Colonic mucosa (tissue), 4 donors: ENCODE data around the gene MCRIP2. TPM values are rescaled to one million over a fixed set of nuclear protein-coding genes. Genes with fewer than 3 reads are reported as not detected.

Experiments
- DNase-seq: peaks from one replicate; pipeline ENCODE4 v3.0.0-alpha.2; 2020
- H3K27ac ChIP-seq: fragments of 200-600 bp; one replicate; pipeline ENCODE4 v1.8.0; 2021
- H3K27me3 ChIP-seq: fragments of 200-600 bp; one replicate; pipeline ENCODE4 v1.8.0; 2021
- H3K36me3 ChIP-seq: fragments of 200-600 bp; one replicate; pipeline ENCODE4 v1.8.0; 2021
- H3K4me1 ChIP-seq: fragments of 200-600 bp; one replicate; pipeline ENCODE4 v1.8.0; 2021; ENCODE audit warnings: mild to moderate bottlenecking
- H3K4me3 ChIP-seq: fragments of 200-600 bp; one replicate; pipeline ENCODE4 v1.8.0; 2021
- H3K9ac ChIP-seq, 2 donors: one replicate each; pipeline ENCODE4 v1.7.0; 2013; ENCODE audit warnings: control low read depth in 2 of 2, low read depth in 2 of 2, low read length in 2 of 2
- H3K9me3 ChIP-seq: fragments of 200-600 bp; one replicate; pipeline ENCODE4 v1.8.0; 2021
- intact Hi-C: fragments of 100-400 bp; cut with DNase I; formaldehyde crosslinking; loops from one replicate; pipeline ENCODE4 v1.14.1; 2022
- total RNA-seq, 2 donors: library from RNA; stranded (reverse); fragmentation: NEBNext Ultra II Directional in 1 of 2; extraction: Animal tissue kit (Norgen Biotek cat#: 25700) in 1 of 2; gene quantifications; one replicate each; pipeline ENCODE4 v1.2.1, GENCODE V29; 2021
- TF ChIP-seq, protein P1 (sequence below): fragments of 200-600 bp; IDR thresholded peaks from one replicate; pipeline ENCODE4 v1.8.0; 2022; ENCODE audit warnings: antibody characterized with exemption, mild to moderate bottlenecking
- donor health status: healthy.
- donor health status: DM: no; HTN: no; CAD: no.
- donor health status: DM: no; HTN: no; CAD: no.

The MCRIP2 gene
- total RNA-seq, 2 donors from 2014 or later, result 132 to 158 TPM

DNA sequence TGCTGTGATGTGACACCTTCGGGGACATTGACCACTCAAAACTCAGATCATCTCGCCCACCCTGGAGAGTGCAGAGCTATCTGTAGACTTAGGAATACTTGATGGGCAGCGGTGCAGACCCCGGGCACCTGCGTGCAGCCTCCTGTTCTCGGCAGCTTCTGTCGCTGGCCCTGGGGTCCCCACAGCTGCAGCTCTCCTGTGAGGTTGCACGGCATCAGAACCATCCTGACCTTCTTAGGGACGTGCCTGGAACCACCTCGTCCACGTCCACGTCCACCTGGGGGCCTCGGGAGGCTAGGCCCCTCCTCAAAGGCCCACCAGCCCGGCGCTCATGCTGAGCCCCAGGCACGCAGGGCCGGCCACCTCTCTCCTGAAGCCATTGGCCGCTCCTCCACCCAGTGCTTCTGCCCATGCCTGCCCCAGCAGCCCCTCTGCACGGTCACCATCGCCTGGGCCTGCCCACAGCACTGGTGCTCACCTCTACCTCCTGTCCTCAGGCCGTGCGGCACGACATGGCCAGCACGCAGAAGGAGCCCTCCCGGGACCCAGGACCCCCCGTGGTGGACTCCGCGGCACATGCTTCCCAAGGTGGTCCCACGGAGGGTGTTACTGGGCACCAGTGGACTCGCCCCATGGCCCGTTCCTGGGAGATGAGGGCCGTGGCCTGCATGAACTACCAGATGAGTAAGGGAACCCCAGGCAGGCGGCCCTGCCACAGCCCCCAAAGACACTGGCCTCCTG, 13.1 kb upstream of the MCRIP2 start:
- no peak overlapping the region for H3K27ac ChIP-seq
- peaks cover 5% of the 10 kb centered on the region for H3K36me3 ChIP-seq
- H3K9me3 ChIP-seq, result no peaks in the 10 kb centered on the region
- H3K4me3 ChIP-seq, result no peak overlapping the region
- TF ChIP-seq, protein P1, sequence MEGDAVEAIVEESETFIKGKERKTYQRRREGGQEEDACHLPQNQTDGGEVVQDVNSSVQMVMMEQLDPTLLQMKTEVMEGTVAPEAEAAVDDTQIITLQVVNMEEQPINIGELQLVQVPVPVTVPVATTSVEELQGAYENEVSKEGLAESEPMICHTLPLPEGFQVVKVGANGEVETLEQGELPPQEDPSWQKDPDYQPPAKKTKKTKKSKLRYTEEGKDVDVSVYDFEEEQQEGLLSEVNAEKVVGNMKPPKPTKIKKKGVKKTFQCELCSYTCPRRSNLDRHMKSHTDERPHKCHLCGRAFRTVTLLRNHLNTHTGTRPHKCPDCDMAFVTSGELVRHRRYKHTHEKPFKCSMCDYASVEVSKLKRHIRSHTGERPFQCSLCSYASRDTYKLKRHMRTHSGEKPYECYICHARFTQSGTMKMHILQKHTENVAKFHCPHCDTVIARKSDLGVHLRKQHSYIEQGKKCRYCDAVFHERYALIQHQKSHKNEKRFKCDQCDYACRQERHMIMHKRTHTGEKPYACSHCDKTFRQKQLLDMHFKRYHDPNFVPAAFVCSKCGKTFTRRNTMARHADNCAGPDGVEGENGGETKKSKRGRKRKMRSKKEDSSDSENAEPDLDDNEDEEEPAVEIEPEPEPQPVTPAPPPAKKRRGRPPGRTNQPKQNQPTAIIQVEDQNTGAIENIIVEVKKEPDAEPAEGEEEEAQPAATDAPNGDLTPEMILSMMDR, result no peak
- H3K9ac ChIP-seq, result no peak overlapping the region
- intact Hi-C loops, result no loop called here
- no peaks in the 10 kb centered on the region for H3K27me3 ChIP-seq
- peaks cover 6% of the 10 kb centered on the region for H3K4me1 ChIP-seq
- no peak for DNase-seq

DNA sequence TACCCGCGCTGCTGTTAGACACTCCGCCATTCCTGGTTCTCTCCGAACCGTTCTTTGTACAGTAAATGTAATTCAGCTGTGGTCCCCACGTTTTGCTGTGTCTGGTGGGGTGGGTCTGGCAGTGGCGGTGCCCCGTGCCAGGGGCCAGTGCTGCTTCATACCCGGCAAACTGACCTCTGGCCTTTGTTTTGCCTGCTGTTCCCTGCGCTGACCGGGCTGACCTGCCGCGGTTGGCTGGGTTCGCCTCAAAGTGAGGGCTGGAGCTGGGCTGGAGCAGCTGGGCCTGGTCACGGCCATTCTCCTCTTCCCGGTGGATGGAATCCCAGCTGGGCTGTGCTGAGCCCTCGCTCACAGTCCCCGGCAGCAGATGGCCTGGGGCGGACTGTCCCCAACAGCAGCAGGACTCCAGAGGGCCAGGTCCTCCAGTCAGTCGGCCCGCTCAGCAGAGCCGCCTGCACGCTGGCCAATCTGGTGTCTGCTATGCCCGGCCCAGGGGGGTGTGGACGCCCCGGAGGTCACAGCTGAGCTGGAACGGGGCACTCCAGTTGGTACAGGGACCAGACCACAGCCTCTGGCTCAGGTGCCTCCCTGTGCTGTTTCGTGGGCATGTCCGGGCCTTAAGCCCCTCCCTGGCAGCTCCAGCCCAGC, 12.3 kb upstream of the MCRIP2 start:
- peak; percentile 18 for DNase-seq
- no peaks in the 10 kb centered on the region for H3K9me3 ChIP-seq
- no peak overlapping the region for H3K9ac ChIP-seq
- no peak overlapping the region for H3K27ac ChIP-seq
- peaks cover 5% of the 10 kb centered on the region for H3K36me3 ChIP-seq
- intact Hi-C loops, result no loop called here
- no peaks in the 10 kb centered on the region for H3K27me3 ChIP-seq
- no peak overlapping the region for H3K4me3 ChIP-seq
- TF ChIP-seq, protein P1, result no peak
- peaks cover 6% of the 10 kb centered on the region for H3K4me1 ChIP-seq

DNA sequence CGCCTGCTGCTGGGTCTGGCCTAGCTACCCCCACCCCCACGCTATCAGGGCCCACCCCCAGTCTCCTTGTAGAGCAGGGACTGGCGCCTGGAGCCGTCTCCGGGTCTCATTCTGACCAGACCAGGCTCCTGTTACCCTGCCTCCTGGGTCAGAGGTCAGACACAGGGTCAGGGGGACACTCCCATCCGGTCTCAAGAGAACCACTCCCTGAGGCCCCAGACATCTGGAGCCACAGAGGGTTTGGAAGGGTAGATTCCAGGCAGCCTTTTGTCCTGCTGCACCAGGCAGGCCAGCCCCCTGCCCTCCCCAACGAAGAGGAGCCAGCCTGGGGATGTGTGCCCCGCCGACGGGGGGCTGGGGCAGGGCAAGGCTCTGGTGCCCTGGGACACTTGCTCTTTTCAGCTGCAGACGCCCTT, 11.8 kb upstream of the MCRIP2 start:
- Histone ChIP-seq H3K27ac (no peak overlapping the region), H3K9ac (no peak overlapping the region), H3K27me3 (no peaks in the 10 kb centered on the region), H3K4me3 (no peak overlapping the region), H3K4me1 (peaks cover 6% of the 10 kb centered on the region), H3K9me3 (no peaks in the 10 kb centered on the region), H3K36me3 (peaks cover 5% of the 10 kb centered on the region)
- TF ChIP-seq, protein P1, result no peak
- no peak for DNase-seq
- intact Hi-C loops, result no loop called here

DNA sequence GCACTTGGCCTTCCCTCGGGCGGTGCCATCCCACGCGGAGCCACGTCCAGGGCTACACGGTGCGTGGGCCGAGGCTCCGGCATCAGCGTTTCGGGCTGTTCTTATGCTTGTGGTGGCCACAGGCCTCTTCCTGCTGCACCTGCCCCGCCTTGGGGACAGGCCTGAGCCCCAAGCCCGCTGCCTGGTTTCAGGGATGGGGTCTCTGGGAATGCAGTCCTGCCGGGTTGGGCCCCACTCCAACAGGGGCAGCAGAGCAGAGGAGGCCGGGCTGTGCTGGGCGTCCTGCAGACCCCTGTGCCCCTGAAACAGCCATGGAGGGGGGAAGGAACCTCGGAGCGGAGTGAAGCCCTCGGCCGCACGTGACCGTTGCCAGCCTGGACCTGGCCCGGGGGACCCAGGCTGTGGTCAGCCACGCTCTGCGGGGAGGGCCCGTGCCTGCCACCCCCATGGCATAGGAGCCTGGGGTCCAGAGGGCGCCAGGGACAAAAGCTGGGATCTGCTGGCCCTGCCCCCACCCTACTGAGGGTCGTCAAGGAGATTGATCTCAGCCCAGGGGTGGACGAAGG, 11.3 kb upstream of the MCRIP2 start:
- intact Hi-C loops, result no loop called here
- H3K9ac ChIP-seq, result no peak overlapping the region
- H3K4me3 ChIP-seq, result no peak overlapping the region
- H3K36me3 ChIP-seq, result peaks cover 5% of the 10 kb centered on the region
- H3K4me1 ChIP-seq, result peaks cover 11% of the 10 kb centered on the region
- no peak for DNase-seq
- no peaks in the 10 kb centered on the region for H3K9me3 ChIP-seq
- H3K27ac ChIP-seq, result no peak overlapping the region
- TF ChIP-seq, protein P1, result no peak
- no peaks in the 10 kb centered on the region for H3K27me3 ChIP-seq

DNA sequence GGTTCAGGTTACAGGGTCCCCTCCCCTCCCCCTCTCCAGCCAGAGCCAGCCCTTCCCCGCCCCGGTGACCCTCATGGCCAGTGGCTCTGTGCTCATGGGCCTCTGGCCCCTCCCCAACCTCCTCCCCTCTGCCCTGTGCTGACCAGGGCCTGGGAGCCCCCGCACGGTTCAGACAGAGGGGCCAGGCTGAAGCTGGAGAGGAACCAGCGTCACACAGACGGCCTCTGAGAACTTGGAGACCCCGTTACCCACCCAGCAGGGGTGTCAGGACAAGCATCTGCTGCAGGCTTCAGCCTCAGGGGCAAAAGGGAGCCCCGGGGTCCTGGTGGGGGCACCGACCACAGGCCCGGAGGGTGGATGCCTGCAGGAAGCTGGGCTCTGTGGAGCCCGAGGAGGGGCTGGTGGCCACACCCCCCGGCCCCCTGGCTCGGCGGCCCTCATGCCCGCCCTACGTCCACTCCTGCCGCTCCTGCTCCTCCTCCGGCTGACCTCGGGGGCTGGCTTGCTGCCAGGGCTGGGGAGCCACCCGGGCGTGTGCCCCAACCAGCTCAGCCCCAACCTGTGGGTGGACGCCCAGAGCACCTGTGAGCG, 10.7 kb upstream of the MCRIP2 start, which contains the start of gene WFIKKN1:
TSS of gene WFIKKN1 (plus strand) at position 171 of the 591 bp plus-strand sequence. CDS start at position 440, 269 bp downstream.
- peak; percentile 67 for DNase-seq
- Histone ChIP-seq H3K9ac (no peak within 1 kb of the TSS), H3K27me3 (no peaks in the 10 kb centered on the region), H3K9me3 (no peaks in the 10 kb centered on the region), H3K4me1 (peaks cover 13% of the 10 kb centered on the region), H3K27ac (no peak within 1 kb of the TSS), H3K4me3 (no peak within 1 kb of the TSS), H3K36me3 (peaks cover 2% of the 10 kb centered on the region)
- TF ChIP-seq, protein P1, result no peak
- intact Hi-C loops, result no loop called here
